OCI-LY7 (cell line): ENCODE results near the gene CTTNBP2NL.

Source experiments
- EZH2phosphoT487 ChIP-seq: fragments of 200-600 bp; sonication (generic); IDR thresholded peaks from 2 replicates; pipeline ENCODE4 v1.6.1; 2018; ENCODE audit warnings: low read depth, borderline replicate concordance, mild to moderate bottlenecking, mixed run types, antibody characterized with exemption, low read length, moderate library complexity, mixed read lengths
- TF ChIP-seq, protein P1 (sequence below): fragments of 200-600 bp; sonication (generic); conservative IDR thresholded peaks from 2 replicates; pipeline ENCODE4 v1.5.1; 2014; ENCODE audit warnings: mild to moderate bottlenecking, antibody characterized with exemption, low read length, moderate library complexity, mixed read lengths

- TF ChIP-seq, protein P1, sequence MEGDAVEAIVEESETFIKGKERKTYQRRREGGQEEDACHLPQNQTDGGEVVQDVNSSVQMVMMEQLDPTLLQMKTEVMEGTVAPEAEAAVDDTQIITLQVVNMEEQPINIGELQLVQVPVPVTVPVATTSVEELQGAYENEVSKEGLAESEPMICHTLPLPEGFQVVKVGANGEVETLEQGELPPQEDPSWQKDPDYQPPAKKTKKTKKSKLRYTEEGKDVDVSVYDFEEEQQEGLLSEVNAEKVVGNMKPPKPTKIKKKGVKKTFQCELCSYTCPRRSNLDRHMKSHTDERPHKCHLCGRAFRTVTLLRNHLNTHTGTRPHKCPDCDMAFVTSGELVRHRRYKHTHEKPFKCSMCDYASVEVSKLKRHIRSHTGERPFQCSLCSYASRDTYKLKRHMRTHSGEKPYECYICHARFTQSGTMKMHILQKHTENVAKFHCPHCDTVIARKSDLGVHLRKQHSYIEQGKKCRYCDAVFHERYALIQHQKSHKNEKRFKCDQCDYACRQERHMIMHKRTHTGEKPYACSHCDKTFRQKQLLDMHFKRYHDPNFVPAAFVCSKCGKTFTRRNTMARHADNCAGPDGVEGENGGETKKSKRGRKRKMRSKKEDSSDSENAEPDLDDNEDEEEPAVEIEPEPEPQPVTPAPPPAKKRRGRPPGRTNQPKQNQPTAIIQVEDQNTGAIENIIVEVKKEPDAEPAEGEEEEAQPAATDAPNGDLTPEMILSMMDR = no peak
- TF ChIP-seq EZH2phosphoT487 = no peak
Measured at GRCh38 chr1:112391603-112391940, 4.4 kb upstream of the CTTNBP2NL start.
